H9 (cell line): Measurements from ENCODE around the gene DUSP14. TPM values are rescaled to one million over a fixed set of nuclear protein-coding genes. Genes with fewer than 3 reads are reported as not detected.

Experiments used
- DNase-seq: peaks from one replicate; pipeline ENCODE4 v3.0.0-alpha.2; 2017
- H2AFZ ChIP-seq: one replicate; pipeline ENCODE4 v1.6.1; 2013; ENCODE audit warnings: mild to moderate bottlenecking, low read length, control low read depth, moderate library complexity
- H2AK5ac ChIP-seq: 2 replicates; pipeline ENCODE4 v1.6.1; 2013; ENCODE audit warnings: low read length, control low read depth, mixed read lengths; ENCODE audit not compliant: insufficient read length
- H2BK120ac ChIP-seq: one replicate; pipeline ENCODE4 v1.6.1; 2013; ENCODE audit warnings: low read depth, mild to moderate bottlenecking, low read length, control low read depth, inconsistent platforms; ENCODE audit not compliant: poor library complexity, severe bottlenecking
- H2BK12ac ChIP-seq: 2 replicates; pipeline ENCODE4 v1.6.1; 2013; ENCODE audit warnings: low read length, control low read depth, mixed read lengths, low read depth; ENCODE audit not compliant: insufficient read length
- H2BK15ac ChIP-seq: 2 replicates; pipeline ENCODE4 v1.6.1; 2013; ENCODE audit warnings: low read depth, low read length, control low read depth
- H2BK20ac ChIP-seq: one replicate; pipeline ENCODE4 v1.6.1; 2013; ENCODE audit warnings: low read depth, mild to moderate bottlenecking, low read length, control low read depth, inconsistent platforms; ENCODE audit not compliant: poor library complexity, severe bottlenecking
- H2BK5ac ChIP-seq: 2 replicates; pipeline ENCODE4 v1.6.1; 2013; ENCODE audit warnings: low read length, control low read depth, mixed read lengths; ENCODE audit not compliant: insufficient read length
- H3K14ac ChIP-seq: 2 replicates; pipeline ENCODE4 v1.6.1; 2013; ENCODE audit warnings: low read length, control low read depth; ENCODE audit not compliant: insufficient read depth
- H3K18ac ChIP-seq: 2 replicates; pipeline ENCODE4 v1.6.1; 2013; ENCODE audit warnings: low read depth, mild to moderate bottlenecking, mixed read lengths, low read length, control low read depth; ENCODE audit not compliant: insufficient read length
- H3K23ac ChIP-seq: 2 replicates; pipeline ENCODE4 v1.6.1; 2013; ENCODE audit warnings: low read length, control low read depth, mixed read lengths, low read depth; ENCODE audit not compliant: insufficient read length
- H3K23me2 ChIP-seq: 2 replicates; pipeline ENCODE4 v1.6.1; 2013; ENCODE audit warnings: low read depth, mild to moderate bottlenecking, mixed read lengths, low read length, control low read depth; ENCODE audit not compliant: insufficient read length, poor library complexity, severe bottlenecking
- H3K27ac ChIP-seq: 2 replicates; pipeline ENCODE4 v1.5.1; 2013; ENCODE audit warnings: low read length, control low read depth, mixed read lengths, low read depth; ENCODE audit not compliant: insufficient read length
- H3K27me3 ChIP-seq: 2 replicates; pipeline ENCODE4 v1.6.1; 2013; ENCODE audit warnings: low read length, control low read depth, inconsistent platforms; ENCODE audit not compliant: insufficient read depth
- H3K4ac ChIP-seq: 2 replicates; pipeline ENCODE4 v1.6.1; 2013; ENCODE audit warnings: low read depth, mild to moderate bottlenecking, control low read depth, inconsistent platforms, low read length, moderate library complexity
- H3K4me1 ChIP-seq: 2 replicates; pipeline ENCODE4 v1.6.1; 2013; ENCODE audit warnings: low read length, control low read depth, inconsistent platforms; ENCODE audit not compliant: insufficient read depth
- H3K4me2 ChIP-seq: 2 replicates; pipeline ENCODE4 v1.6.1; 2013; ENCODE audit warnings: low read length, control low read depth, mixed read lengths; ENCODE audit not compliant: insufficient read length, insufficient read depth
- H3K56ac ChIP-seq: 2 replicates; pipeline ENCODE4 v1.6.1; 2013; ENCODE audit warnings: low read depth, mild to moderate bottlenecking, mixed read lengths, low read length, control low read depth; ENCODE audit not compliant: insufficient read length
- H3K79me1 ChIP-seq: 2 replicates; pipeline ENCODE4 v1.6.1; 2013; ENCODE audit warnings: low read depth, mild to moderate bottlenecking, moderate library complexity, low read length, control low read depth, inconsistent platforms; ENCODE audit not compliant: insufficient read depth, poor library complexity, severe bottlenecking
- H3K79me2 ChIP-seq: 2 replicates; pipeline ENCODE4 v1.6.1; 2013; ENCODE audit warnings: low read length, control low read depth, inconsistent platforms; ENCODE audit not compliant: insufficient read depth
- H3K9ac ChIP-seq: 2 replicates; pipeline ENCODE4 v1.6.1; 2013; ENCODE audit warnings: low read length, control low read depth, mixed read lengths; ENCODE audit not compliant: insufficient read length; ENCODE audit errors: extremely low read depth
- H3K9me3 ChIP-seq: one replicate; pipeline ENCODE4 v1.6.1; 2013; ENCODE audit warnings: low read depth, low read length, inconsistent platforms; ENCODE audit not compliant: control insufficient read depth
- H3T11ph ChIP-seq: one replicate; pipeline ENCODE4 v1.6.1; 2013; ENCODE audit warnings: mild to moderate bottlenecking, low read length, control low read depth, inconsistent platforms
- H4K20me1 ChIP-seq: one replicate; pipeline ENCODE4 v1.6.1; 2013; ENCODE audit not compliant: control insufficient read depth, insufficient read length, insufficient read depth
- H4K5ac ChIP-seq: 2 replicates; pipeline ENCODE4 v1.6.1; 2013; ENCODE audit warnings: low read depth, mild to moderate bottlenecking, mixed read lengths, low read length, control low read depth; ENCODE audit not compliant: insufficient read length
- H4K8ac ChIP-seq: replicated peaks from 2 replicates; pipeline ENCODE4 v1.6.1; 2013; ENCODE audit warnings: low read length, control low read depth, mixed read lengths, low read depth; ENCODE audit not compliant: insufficient read length
- H4K91ac ChIP-seq: 2 replicates; pipeline ENCODE4 v1.6.1; 2013; ENCODE audit warnings: low read depth, mild to moderate bottlenecking, moderate library complexity, mixed read lengths, low read length, control low read depth; ENCODE audit not compliant: insufficient read length
- H3K27ac Mint-ChIP-seq, 3 experiments: 2 replicates in 2 of 3; 3 replicates in 1 of 3; pipeline ENCODE4 v1.8.0; 2020 to 2021; ENCODE audit warnings: mixed read lengths in 3 of 3, mild to moderate bottlenecking in 1 of 3, moderate library complexity in 1 of 3
- H3K27me3 Mint-ChIP-seq: 2 replicates; pipeline ENCODE4 v1.8.0; 2021; ENCODE audit warnings: low read depth, mild to moderate bottlenecking, moderate library complexity, mixed read lengths
- H3K36me3 Mint-ChIP-seq, 3 experiments: 2 replicates in 2 of 3; 3 replicates in 1 of 3; pipeline ENCODE4 v1.8.0; 2020 to 2021; ENCODE audit warnings: low read depth in 3 of 3, mixed read lengths in 3 of 3; ENCODE audit not compliant: insufficient read depth in 1 of 3
- H3K4me1 Mint-ChIP-seq, 2 experiments: 2 replicates each; pipeline ENCODE4 v1.8.0; 2020; ENCODE audit warnings: mixed read lengths in 2 of 2
- H3K4me3 Mint-ChIP-seq, 2 experiments: 2 replicates in 1 of 2; 3 replicates in 1 of 2; pipeline ENCODE4 v1.8.0; 2020 to 2021; ENCODE audit warnings: mild to moderate bottlenecking in 2 of 2, mixed read lengths in 2 of 2, moderate library complexity in 1 of 2
- H3K9me3 Mint-ChIP-seq, 2 experiments: 2 replicates in 1 of 2; 3 replicates in 1 of 2; pipeline ENCODE4 v1.8.0; 2020; ENCODE audit warnings: mild to moderate bottlenecking in 2 of 2, mixed read lengths in 2 of 2, moderate library complexity in 1 of 2
- WGBS: extraction: QIAGEN DNeasy Blood & Tissue Kit; methylation state at CpG from one replicate; pipeline ENCODE4 v1.1.7; 2013; ENCODE audit warnings: missing lambda C conversion rate, low lambda C conversion rate, mixed read lengths; ENCODE audit not compliant: insufficient read length; ENCODE audit errors: extremely low coverage; 5-methylcytosine and 5-hydroxymethylcytosine counted together
- total RNA-seq: library from RNA; stranded (reverse); gene quantifications from 2 replicates; pipeline ENCODE4 v1.2.1, GENCODE V29; 2021
- TF ChIP-seq, protein P1 (sequence below): fragments of 200-600 bp; sonication (generic); conservative IDR thresholded peaks from 3 replicates; pipeline ENCODE4 v1.8.0; 2021; ENCODE audit warnings: antibody characterized with exemption, mild to moderate bottlenecking

DUSP14 gene
- total RNA-seq, 1 experiment from 2014 or later = 21.3 TPM

DNA sequence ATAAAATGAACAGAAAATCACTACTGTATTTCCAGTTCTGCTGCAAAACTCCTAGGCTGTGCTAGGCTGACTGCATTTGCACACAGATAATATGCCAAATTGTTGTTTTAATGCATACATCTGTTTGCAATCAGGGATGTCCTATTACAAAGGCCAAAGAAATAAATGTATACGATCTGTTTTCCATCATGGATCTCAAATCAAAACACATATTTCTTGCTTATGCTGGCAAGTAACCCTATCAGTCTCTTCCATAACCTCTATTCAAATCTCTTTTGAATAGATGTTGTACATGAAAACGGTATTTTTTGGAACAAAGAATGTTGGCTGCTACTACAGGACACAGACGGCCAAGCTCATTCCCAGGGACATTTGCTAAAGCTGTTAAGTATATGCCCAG lies 56.6 kb downstream of the DUSP14 start:
- Histone ChIP-seq H3K9ac (no peak overlapping the region), H3T11ph (no peak overlapping the region)
- no peak for DNase-seq

More for the DNA sequence above, 56.6 kb downstream of the DUSP14 start:
- Histone ChIP-seq H4K5ac (no peak overlapping the region), H3K14ac (no peak overlapping the region), H2BK5ac (no peak overlapping the region), H3K4me2 (no peak overlapping the region), H2BK12ac (no peak overlapping the region), H3K23ac (no peak overlapping the region), H3K4me1 (no peaks in the 10 kb centered on the region), H2BK120ac (no peak overlapping the region), H3K79me1 (no peaks in the 10 kb centered on the region), H2BK15ac (no peak overlapping the region), H4K20me1 (no peaks in the 10 kb centered on the region), H3K79me2 (no peaks in the 10 kb centered on the region), H4K91ac (no peak overlapping the region), H2AK5ac (no peak overlapping the region), H3K4ac (no peak overlapping the region), H3K9me3 (no peaks in the 10 kb centered on the region), H2AFZ (no peak overlapping the region), H3K27me3 (no peaks in the 10 kb centered on the region), H2BK20ac (no peak overlapping the region), H3K18ac (no peak overlapping the region), H4K8ac (no peak overlapping the region), H3K27ac (no peak overlapping the region), H3K56ac (no peak overlapping the region), H3K23me2 (no peaks in the 10 kb centered on the region)
- WGBS = no CpG with 5 or more reads among the region's 3 CpGs
- H3K27me3 Mint-ChIP-seq = no peaks in the 10 kb centered on the region
- no peak overlapping the region; a peak in 1 of 7 replicates for H3K27ac Mint-ChIP-seq
- TF ChIP-seq, protein P1, sequence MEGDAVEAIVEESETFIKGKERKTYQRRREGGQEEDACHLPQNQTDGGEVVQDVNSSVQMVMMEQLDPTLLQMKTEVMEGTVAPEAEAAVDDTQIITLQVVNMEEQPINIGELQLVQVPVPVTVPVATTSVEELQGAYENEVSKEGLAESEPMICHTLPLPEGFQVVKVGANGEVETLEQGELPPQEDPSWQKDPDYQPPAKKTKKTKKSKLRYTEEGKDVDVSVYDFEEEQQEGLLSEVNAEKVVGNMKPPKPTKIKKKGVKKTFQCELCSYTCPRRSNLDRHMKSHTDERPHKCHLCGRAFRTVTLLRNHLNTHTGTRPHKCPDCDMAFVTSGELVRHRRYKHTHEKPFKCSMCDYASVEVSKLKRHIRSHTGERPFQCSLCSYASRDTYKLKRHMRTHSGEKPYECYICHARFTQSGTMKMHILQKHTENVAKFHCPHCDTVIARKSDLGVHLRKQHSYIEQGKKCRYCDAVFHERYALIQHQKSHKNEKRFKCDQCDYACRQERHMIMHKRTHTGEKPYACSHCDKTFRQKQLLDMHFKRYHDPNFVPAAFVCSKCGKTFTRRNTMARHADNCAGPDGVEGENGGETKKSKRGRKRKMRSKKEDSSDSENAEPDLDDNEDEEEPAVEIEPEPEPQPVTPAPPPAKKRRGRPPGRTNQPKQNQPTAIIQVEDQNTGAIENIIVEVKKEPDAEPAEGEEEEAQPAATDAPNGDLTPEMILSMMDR = no peak
- no peak overlapping the region for H3K4me3 Mint-ChIP-seq
- no peaks in the 10 kb centered on the region for H3K9me3 Mint-ChIP-seq
- peaks cover 21 to 22% of the 10 kb centered on the region in 2 experiments for H3K4me1 Mint-ChIP-seq
- H3K36me3 Mint-ChIP-seq = peaks cover 3 to 14% (median 8%) of the 10 kb centered on the region in 3 experiments; a peak in 6 of 7 replicates
